ENCODE measurements around the gene ITM2B. TPM values are rescaled to one million over a fixed set of nuclear protein-coding genes. Genes with fewer than 3 reads are reported as not detected.

ITM2B gene
- total RNA-seq, 1 experiment from 2014 or later, result 224 TPM

DNA sequence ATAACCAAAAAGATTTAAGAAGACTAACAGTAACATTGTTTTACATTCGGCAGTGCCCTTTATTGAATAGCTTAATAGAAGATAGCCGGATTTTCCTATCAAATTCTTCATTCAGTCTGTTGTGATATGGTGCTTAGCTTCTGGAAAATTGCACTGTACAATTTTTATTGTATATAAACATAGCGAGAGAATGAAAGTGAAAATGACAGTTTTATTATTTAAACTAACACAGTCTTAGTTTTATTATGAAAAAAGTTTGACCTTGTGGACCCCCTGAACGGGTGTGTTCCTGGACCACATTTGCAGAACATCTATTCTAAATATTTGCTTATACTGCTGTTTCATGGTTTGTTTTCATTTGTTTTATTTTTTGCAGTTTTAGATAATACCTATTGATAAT is 8.6 kb downstream of the ITM2B start:
- Mint-ChIP-seq H3K4me1 (ENCODE audit: low read depth, unreplicated experiment) (peaks cover 13% of the 10 kb centered on the region), H3K36me3 (ENCODE audit: insufficient read depth, unreplicated experiment) (peaks cover 12% of the 10 kb centered on the region), H3K9me3 (ENCODE audit: unreplicated experiment) (no peaks in the 10 kb centered on the region), H3K27ac (ENCODE audit: unreplicated experiment) (no peak overlapping the region), H3K27me3 (ENCODE audit: insufficient read depth, unreplicated experiment) (no peaks in the 10 kb centered on the region), H3K4me3 (ENCODE audit: unreplicated experiment) (no peak overlapping the region)
- H3K27me3 ChIP-seq (replicated peaks; ENCODE audit: control insufficient read depth, insufficient read depth, low read length), result no peaks in the 10 kb centered on the region
- ChIA-PET CTCF (no interaction called here), POLR2A (no interaction called here)
- intact Hi-C loops (cut with micrococcal nuclease; ENCODE audit: unreplicated experiment), result no loop called here
- no TSS peak for BruUV-seq (replicated peaks)
- H3K9me3 ChIP-seq, result no peaks in the 10 kb centered on the region
- no peak for DNase-seq
- 0 out of 2 replicates have a peak, but pooled peaks cover 4% of the 10 kb centered on the region for H3K4me1 ChIP-seq
- H3K36me3 ChIP-seq (ENCODE audit: control insufficient read depth, insufficient read depth, low read length), result no peaks in the 10 kb centered on the region; the same call in 1 of the 2 replicates
- no peak overlapping the region for H3K4me3 ChIP-seq (ENCODE audit: low read depth, low read length)
- no peak for TF ChIP-seq CTCF (IDR thresholded peaks at IDR 0.05; ENCODE audit: insufficient read depth in 1 of 2, low read depth in 1 of 2, low read length in 1 of 2, severe bottlenecking in 1 of 2, unreplicated experiment in 1 of 2)

DNA sequence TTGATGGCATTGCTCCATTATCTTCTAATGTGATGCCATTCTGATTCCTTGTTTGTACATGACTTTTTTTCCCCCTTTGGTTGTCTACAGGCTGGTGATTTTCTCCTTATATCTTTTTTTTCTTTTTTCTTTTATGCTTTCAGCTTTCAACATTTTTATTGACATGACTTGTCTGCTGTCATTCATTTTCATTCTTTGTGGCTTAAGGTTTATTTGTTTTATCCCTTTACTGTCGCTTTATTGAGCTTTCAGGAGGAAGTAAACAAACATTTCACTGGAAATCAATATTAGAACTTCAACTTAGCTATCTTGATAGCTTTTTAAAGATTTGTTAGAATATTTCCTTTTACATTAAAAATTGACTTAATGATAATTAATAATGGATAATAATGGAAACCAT is 9.7 kb downstream of the ITM2B start:
- Mint-ChIP-seq H3K4me1 (ENCODE audit: low read depth, unreplicated experiment) (peaks cover 10% of the 10 kb centered on the region), H3K9me3 (ENCODE audit: unreplicated experiment) (no peaks in the 10 kb centered on the region), H3K27ac (ENCODE audit: unreplicated experiment) (no peak overlapping the region), H3K27me3 (ENCODE audit: insufficient read depth, unreplicated experiment) (no peaks in the 10 kb centered on the region), H3K36me3 (ENCODE audit: insufficient read depth, unreplicated experiment) (peaks cover 6% of the 10 kb centered on the region), H3K4me3 (ENCODE audit: unreplicated experiment) (no peak overlapping the region)
- ChIA-PET CTCF (no interaction called here), POLR2A (interaction anchor here (1.0 kb wide), 1 partner anchor 10 kb away, joined by 4 read pairs; the partner anchor contains the start of gene ITM2B)
- no peak for TF ChIP-seq CTCF (IDR thresholded peaks at IDR 0.05; ENCODE audit: insufficient read depth in 1 of 2, low read depth in 1 of 2, low read length in 1 of 2, severe bottlenecking in 1 of 2, unreplicated experiment in 1 of 2)
- Histone ChIP-seq H3K4me1 (0 out of 2 replicates have a peak, but pooled peaks cover 4% of the 10 kb centered on the region), H3K36me3 (ENCODE audit: control insufficient read depth, insufficient read depth, low read length) (no peaks in the 10 kb centered on the region; the same call in 1 of the 2 replicates), H3K9me3 (no peaks in the 10 kb centered on the region), H3K27me3 (replicated peaks; ENCODE audit: control insufficient read depth, insufficient read depth, low read length) (no peaks in the 10 kb centered on the region), H3K4me3 (ENCODE audit: low read depth, low read length) (no peak overlapping the region)
- BruUV-seq (replicated peaks), result no TSS peak
- DNase-seq, result peak in 1 of 2 experiments; percentile 11
- intact Hi-C loops (cut with micrococcal nuclease; ENCODE audit: unreplicated experiment), result no loop called here

- POLR2A ChIA-PET, result no interaction called here
- BruUV-seq (replicated peaks), result no TSS peak
Observed at GRCh38 chr13:48244159-48244558, 11.2 kb downstream of the ITM2B start.

More at GRCh38 chr13:48244159-48244558, 11.2 kb downstream of the ITM2B start:
- no peak for DNase-seq
- Histone ChIP-seq H3K27me3 (replicated peaks; ENCODE audit: control insufficient read depth, insufficient read depth, low read length) (no peaks in the 10 kb centered on the region), H3K36me3 (ENCODE audit: control insufficient read depth, insufficient read depth, low read length) (no peaks in the 10 kb centered on the region; the same call in 1 of the 2 replicates), H3K9me3 (no peaks in the 10 kb centered on the region), H3K4me3 (ENCODE audit: low read depth, low read length) (no peak overlapping the region), H3K4me1 (0 out of 2 replicates have a peak, but pooled peaks cover 4% of the 10 kb centered on the region)
- CTCF ChIA-PET, result no interaction called here
- H3K4me3 Mint-ChIP-seq (ENCODE audit: unreplicated experiment), result no peak overlapping the region
- intact Hi-C loops (cut with micrococcal nuclease; ENCODE audit: unreplicated experiment), result no loop called here
- peaks cover 10% of the 10 kb centered on the region for H3K4me1 Mint-ChIP-seq (ENCODE audit: low read depth, unreplicated experiment)
- H3K27me3 Mint-ChIP-seq (ENCODE audit: insufficient read depth, unreplicated experiment), result no peaks in the 10 kb centered on the region
- H3K9me3 Mint-ChIP-seq (ENCODE audit: unreplicated experiment), result no peaks in the 10 kb centered on the region
- H3K36me3 Mint-ChIP-seq (ENCODE audit: insufficient read depth, unreplicated experiment), result peaks cover 6% of the 10 kb centered on the region
- no peak overlapping the region for H3K27ac Mint-ChIP-seq (ENCODE audit: unreplicated experiment)
- TF ChIP-seq CTCF (IDR thresholded peaks at IDR 0.05; ENCODE audit: insufficient read depth in 1 of 2, low read depth in 1 of 2, low read length in 1 of 2, severe bottlenecking in 1 of 2, unreplicated experiment in 1 of 2), result no peak

Data from Caco-2 (cell line).